AG09319 (cell line): ENCODE data around the gene HNRNPUL1.

Experiments used
- DNase-seq: peaks from one replicate; pipeline ENCODE4 v3.0.0-alpha.2; 2010; ENCODE audit warnings: low read depth; ENCODE audit errors: extremely low read depth
- CTCF ChIP-seq: IDR thresholded peaks from 2 replicates; pipeline ENCODE4 v1.5.1; 2011; ENCODE audit warnings: low read depth, mild to moderate bottlenecking, inconsistent platforms, low read length, moderate library complexity

Gene HNRNPUL1

GRCh38 chr19:41328157-41328841, 64.1 kb downstream of the HNRNPUL1 start:
- TF ChIP-seq CTCF = no peak
- DNase-seq = no peak

DNA sequence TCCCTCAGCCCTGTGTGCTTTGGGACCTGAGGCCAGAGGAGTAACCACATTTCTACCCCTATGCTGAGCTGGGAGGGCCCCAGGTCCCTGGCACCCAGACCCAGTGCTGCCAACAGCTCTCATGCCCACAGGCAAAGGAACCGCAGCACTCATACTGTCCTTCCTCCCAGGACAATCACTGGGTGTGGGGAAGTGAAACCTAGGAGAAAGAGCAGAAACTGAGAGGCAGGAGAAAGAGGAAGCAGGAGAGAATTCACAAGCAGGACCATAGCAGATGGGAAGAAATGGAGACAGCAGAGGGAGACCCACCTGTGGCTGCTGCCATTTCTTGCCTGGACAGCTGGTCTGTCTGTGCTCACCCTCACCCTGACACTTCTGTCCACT, 64.7 kb downstream of the HNRNPUL1 start:
- no peak for TF ChIP-seq CTCF
- no peak for DNase-seq

GRCh38 chr19:41330481-41330880, 66.3 kb downstream of the HNRNPUL1 start:
- DNase-seq = no peak
- TF ChIP-seq CTCF = no peak

GRCh38 chr19:41330946-41331678, 66.9 kb downstream of the HNRNPUL1 start:
- TF ChIP-seq CTCF = no peak
- DNase-seq = no peak

DNA sequence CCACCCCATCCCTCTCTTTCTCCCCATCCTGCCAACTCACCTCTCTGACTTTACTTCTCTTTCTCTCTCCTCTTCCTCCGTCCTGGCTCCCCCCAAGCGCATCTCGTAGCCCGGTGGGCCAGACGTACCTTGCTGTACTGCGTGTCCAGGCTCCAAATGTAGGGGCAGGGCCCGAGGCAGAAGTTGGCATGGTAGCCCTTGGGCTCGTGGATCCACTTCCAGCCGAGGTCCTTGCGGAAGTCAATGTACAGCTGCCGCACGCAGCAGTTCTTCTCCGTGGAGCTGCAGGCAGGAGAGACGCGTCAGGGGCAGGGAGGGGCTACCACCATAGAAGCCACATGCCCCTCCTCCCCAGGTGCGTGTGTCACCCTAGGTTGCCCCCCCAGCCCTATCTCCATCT, 67.8 kb downstream of the HNRNPUL1 start:
- no peak for TF ChIP-seq CTCF
- DNase-seq = no peak

GRCh38 chr19:41332468-41332867, 68.3 kb downstream of the HNRNPUL1 start:
- TF ChIP-seq CTCF = no peak
- no peak for DNase-seq

- no peak for TF ChIP-seq CTCF
- DNase-seq = no peak
Observed at GRCh38 chr19:41334793-41335192, 70.6 kb downstream of the HNRNPUL1 start.
